Measurements from ENCODE around the gene CSNK1A1.
"Not testable (repeated sequence)": the region's sequence is repeated elsewhere in the genome, so short reads cannot be mapped to it uniquely, and the experiment has no call there.

The CSNK1A1 gene

DNA sequence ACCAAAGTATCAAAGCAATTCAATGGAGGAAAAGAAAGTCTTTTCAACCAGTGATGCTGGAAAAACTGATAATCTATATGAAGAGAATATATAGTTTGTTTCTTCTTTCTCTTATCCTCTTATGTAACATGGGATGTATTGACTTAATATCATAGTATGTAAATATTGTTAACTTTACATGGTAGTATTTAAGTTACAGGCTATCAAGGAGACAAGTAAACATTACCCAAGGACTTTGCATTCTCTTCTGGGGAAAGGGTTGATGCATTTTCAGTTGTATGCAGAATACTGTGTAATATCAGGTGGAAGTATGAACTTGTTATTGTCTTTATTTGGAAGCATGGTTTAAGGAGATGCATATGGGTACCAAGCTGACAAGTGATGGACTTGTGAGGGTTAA is 20.9 kb upstream of the CSNK1A1 start:
- DNase-seq: no peak

- DNase-seq: no peak
Measured at GRCh38 chr5:149567226-149567625, 16.0 kb upstream of the CSNK1A1 start.

DNA sequence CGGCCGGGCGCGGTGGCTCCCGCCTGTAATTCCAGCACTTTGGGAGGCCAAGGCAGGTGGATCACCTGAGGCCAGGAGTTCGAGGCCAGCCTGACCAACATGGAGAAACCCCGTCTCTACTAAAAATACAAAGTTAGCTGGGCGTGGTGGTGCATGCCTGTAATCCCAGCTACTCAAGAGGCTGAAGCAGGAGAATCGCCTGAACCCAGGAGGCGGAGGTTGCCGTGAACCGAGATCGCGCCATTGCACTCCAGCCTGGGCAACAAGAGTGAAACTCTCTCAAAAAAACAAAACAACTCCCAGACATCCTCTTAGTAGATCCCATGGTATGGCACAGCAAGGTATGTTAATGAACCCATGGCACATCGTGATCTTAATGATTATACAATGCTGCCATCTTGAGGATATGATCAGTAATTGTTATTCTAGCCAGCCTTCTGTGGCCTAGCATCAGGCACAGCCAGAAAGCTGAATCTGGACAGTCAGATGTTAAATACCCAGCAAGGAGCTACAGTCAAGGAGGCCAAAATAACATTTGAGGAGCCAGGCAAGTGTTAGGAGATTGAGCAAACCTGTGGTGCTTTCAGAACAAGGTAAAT is 13.4 kb upstream of the CSNK1A1 start:
- peak; percentile 64 to 80 for DNase-seq

DNA sequence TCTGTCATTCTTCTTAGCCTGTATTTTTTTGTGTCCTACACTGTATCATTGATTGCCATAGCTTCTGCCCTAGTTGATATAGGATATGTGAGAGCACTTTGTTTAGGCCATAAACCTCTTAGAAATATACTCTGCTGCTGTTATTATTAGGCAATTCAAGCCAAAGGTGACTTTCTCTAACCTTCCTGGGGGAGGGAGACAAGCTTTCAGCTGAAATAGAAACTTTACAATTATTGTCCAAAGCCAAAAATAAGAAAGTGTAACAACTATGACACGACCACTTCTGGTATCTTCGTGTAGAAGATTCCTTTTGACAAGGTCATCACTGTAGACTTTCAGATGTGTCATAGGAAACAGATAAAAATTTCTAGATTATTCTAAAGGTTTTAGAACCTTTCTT is 12.2 kb upstream of the CSNK1A1 start:
- no peak for DNase-seq

DNA sequence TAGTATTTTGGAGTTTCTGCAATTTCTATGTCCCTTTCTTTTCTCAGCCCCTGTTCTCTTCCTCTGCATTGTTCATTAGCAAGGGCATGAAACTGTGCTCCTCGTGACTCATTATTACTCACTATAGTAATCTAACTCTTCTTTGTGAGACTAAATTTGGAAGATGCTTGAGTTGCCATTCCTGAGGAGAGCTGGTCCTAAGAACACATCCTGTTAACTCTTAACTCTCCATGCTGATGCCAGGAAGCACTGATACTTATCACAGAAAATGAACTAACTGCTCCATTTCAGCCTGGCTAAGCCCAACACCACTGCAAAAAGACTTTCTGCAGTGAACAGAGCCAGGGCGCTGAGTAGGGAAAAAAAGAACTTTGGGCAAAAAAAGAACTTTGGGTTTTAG is 10.6 kb upstream of the CSNK1A1 start:
- no peak for DNase-seq

DNA sequence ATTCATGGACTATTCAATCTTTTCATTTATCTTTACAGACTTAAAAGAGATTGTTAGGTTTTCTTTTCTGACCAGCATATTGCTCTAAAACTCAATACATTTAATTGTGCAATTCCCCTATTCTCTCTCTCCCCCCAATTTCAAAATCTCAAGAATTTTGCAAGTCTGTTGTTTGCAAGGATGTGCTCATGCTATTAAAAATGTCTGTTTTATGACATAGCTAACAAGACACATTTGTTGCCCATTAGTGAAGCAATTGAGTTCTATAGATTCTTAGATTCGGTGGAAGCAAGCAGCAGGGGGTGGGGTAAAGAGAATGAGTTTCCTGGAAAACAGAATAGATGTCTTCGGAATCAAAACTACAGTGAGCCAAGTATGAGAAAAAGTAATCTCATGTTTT is 8.5 kb upstream of the CSNK1A1 start:
- DNase-seq: peak; percentile 61 to 74

- DNase-seq: no peak
Measured at GRCh38 chr5:149552553-149553160, 1.4 kb upstream of the CSNK1A1 start.

GRCh38 chr5:149552038-149552494 is 827 bp upstream of the CSNK1A1 start:
- DNase-seq: no peak

GRCh38 chr5:149550594-149551226 is 529 bp downstream of the CSNK1A1 start:
- DNase-seq: no peak

GRCh38 chr5:149550268-149550583 is 1.0 kb downstream of the CSNK1A1 start:
- peak; percentile 66 to 70 for DNase-seq

DNA sequence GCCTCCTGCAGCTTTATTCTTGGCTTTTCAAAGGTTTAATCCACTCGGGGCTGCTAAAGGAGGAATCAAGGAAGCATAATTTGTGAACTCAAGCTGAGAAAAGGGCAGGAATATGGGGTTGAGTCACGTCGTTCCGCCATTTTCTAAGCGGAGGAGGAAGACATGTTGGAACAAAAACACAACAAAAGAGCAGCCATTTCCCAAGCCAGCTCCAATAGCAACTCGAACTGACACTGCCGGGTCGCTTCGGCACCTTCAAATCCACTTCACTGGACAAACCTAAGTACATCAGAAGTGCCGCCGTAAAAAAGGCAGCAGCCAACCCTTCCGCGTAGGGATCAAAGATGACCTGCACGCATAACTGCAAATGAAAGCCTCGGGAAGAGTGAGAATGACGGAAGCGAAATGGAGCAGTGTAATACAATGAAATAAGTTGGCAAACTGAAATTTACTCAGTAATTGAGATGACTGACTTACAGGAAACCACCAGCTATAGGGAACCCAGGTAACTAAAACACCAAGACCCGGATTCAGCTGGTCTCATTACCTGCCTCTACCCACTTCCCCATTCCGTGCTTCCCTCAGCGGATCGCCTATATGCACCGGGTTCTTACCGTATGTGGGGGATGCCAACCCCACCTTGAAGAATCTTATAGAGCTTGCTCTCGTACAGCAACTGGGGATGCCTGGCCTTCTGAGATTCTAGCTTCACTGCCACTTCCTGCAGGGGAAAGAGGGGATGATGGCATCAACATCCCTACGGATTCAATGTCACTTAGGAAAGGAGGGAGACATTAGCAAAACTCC is 1.6 kb downstream of the CSNK1A1 start:
- DNase-seq: peak; percentile 15 to 48

GRCh38 chr5:149546974-149547373 is 4.3 kb downstream of the CSNK1A1 start:
- DNase-seq: no peak

GRCh38 chr5:149545327-149545726 is 5.9 kb downstream of the CSNK1A1 start:
- no peak for DNase-seq

GRCh38 chr5:149544028-149544420 is 7.2 kb downstream of the CSNK1A1 start:
- DNase-seq: peak; percentile 20 to 23

DNA sequence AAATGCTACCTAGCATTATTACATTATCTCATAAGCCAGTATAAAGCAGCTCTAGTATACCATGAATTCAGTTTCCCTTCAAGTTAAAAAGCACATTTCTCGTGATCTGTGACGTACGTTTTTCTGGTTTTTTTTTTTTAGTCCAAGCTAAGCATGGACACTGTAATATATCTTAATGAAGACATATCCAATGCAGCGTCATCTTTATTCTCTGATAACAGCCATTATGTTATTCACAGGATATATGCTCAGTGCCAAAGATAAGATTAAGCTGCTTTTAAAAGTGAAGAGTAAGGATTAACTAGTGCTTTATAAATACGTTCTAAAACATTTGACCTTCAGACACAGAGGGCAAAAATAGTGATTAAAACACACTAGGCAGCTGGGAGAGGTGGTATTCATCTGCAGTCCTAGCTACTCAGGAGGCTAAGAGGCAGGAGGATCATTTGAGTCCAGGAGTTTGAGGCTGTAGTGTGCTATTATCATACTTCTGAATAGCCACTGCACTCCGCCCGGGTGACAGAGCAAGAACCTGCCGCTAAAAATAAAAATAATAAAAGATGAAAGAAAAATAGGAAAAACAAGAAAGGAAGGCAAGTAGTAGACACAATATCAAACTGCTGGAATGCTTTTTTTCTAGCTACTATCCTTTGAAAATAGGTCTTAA is 7.7 kb downstream of the CSNK1A1 start:
- DNase-seq: no peak

DNA sequence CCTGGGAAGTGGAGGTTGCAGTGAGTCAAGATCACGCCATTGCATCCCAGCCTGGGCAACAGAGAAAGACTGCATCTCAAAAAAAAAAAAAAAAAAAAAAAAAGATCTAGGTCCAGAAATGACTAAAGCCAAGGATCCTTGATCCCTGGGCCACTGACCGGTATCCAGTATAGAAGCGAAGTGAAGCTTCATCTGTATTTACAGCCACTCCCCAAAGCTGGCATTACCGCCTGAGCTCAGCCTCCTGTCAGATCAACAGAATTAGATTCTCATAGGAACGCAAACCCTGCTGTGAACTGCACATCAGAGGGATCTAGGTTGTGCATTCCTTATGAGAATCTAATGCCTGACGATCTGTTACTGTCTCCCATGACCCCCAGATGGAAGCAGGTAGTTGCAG is 9.3 kb downstream of the CSNK1A1 start:
- no peak for DNase-seq

DNA sequence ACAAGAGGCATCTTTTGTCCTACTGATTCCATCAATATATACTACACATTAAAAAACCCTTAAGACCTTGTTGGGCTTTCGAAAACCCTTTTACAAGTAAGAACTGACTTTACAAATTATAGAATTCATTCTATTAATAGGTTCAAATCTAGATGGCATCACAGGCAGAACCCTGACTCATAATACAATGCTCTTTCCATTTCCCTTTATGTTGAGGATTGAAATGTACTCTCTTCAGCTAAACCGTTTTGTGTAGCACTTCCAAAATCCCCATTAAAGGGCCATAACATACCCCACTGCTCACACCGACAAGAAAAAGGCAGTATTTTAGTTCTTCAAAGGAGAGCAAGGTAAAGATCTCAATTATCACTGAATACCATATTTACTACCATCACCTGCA is 11.2 kb downstream of the CSNK1A1 start:
- no peak for DNase-seq

- no peak for DNase-seq
Measured at GRCh38 chr5:149537374-149537975, 13.8 kb downstream of the CSNK1A1 start.

DNA sequence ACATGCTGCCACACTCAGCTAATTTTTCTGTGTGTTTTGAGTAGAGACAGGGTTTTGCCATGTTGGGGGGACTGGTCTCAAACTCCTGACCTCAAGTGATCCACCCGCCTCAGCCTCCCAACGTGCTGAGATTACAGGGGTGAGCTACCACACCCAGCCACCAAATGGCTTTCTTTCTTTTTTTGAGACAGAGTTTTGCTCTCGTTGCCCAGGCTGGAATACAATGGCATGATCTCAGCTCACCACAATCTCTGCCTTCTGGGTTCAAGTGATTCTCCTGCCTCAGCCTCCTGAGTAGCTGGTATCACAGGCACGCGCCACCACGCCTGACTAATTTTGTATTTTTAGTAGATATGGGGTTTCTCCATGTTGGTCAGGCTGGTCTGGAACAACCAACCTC is 15.5 kb downstream of the CSNK1A1 start:
- DNase-seq: not testable (repeated sequence)

- DNase-seq: no peak
Measured at GRCh38 chr5:149532413-149532812, 18.8 kb downstream of the CSNK1A1 start.

DNA sequence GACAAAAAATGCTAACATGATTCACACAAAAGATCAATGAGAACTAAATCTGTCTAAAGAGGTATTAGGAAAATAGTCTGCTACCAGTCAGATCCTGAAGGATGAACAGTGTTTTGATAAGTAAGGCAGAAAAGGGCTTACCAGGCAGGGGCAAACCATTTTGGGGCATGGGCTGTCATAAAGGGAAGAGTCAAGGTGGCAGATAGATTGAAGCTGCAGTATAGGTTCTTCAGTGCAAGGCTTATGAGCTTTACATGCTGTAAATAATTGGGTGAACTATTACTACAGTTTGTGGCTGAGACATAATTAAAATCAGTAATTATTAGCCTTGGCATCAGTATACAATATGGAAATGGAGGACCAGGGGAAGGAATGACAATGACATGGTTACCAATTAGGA is 21.8 kb downstream of the CSNK1A1 start:
- no peak for DNase-seq

GRCh38 chr5:149528281-149529060 is 22.8 kb downstream of the CSNK1A1 start:
- DNase-seq: no peak

All from AML-193 (cell line).